Gastroesophageal sphincter (tissue), 3 donors: ENCODE measurements around the gene ZNF526.

Experiments
- EP300 ChIP-seq: sonication (generic); formaldehyde crosslinking; IDR thresholded peaks from one replicate; pipeline ENCODE4 v1.6.1; 2017; ENCODE audit warnings: antibody characterized with exemption, mild to moderate bottlenecking
- POLR2A ChIP-seq, 2 donors: fragments of 450-650 bp; IDR thresholded peaks; one replicate each; pipeline ENCODE4 v1.6.1; 2017; ENCODE audit warnings: antibody characterized with exemption in 2 of 2, mild to moderate bottlenecking in 2 of 2, moderate library complexity in 1 of 2
- POLR2AphosphoS5 ChIP-seq: sonication (generic); formaldehyde crosslinking; IDR thresholded peaks from one replicate; pipeline ENCODE4 v1.6.1; 2017; ENCODE audit warnings: antibody characterized with exemption
- TF ChIP-seq, protein P1 (sequence below), 4 experiments: fragments of 200-600 bp in 2 of 4; fragments of 450-650 bp in 2 of 4; sonication (generic) in 1 of 4; IDR thresholded peaks; one replicate each; pipeline ENCODE4 v1.5.1; 2017 to 2019; ENCODE audit warnings: antibody characterized with exemption in 4 of 4, mild to moderate bottlenecking in 2 of 4, moderate library complexity in 2 of 4

- TF ChIP-seq, protein P1, sequence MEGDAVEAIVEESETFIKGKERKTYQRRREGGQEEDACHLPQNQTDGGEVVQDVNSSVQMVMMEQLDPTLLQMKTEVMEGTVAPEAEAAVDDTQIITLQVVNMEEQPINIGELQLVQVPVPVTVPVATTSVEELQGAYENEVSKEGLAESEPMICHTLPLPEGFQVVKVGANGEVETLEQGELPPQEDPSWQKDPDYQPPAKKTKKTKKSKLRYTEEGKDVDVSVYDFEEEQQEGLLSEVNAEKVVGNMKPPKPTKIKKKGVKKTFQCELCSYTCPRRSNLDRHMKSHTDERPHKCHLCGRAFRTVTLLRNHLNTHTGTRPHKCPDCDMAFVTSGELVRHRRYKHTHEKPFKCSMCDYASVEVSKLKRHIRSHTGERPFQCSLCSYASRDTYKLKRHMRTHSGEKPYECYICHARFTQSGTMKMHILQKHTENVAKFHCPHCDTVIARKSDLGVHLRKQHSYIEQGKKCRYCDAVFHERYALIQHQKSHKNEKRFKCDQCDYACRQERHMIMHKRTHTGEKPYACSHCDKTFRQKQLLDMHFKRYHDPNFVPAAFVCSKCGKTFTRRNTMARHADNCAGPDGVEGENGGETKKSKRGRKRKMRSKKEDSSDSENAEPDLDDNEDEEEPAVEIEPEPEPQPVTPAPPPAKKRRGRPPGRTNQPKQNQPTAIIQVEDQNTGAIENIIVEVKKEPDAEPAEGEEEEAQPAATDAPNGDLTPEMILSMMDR (IDR thresholded peaks at IDR 0.05), result no peak
- TF ChIP-seq POLR2AphosphoS5 (no peak), POLR2A (IDR thresholded peaks at IDR 0.05) (no peak), EP300 (no peak)
Observed at GRCh38 chr19:42241279-42241678, 21.2 kb downstream of the ZNF526 start.
